ENCODE results near the gene HECTD2.

The HECTD2 gene

GRCh38 chr10:91467114-91467513 lies 57.0 kb downstream of the HECTD2 start:
- no peak for TF ChIP-seq CTCF (IDR thresholded peaks at IDR 0.05; ENCODE audit: low read depth, low read length)
- no peak for TF ChIP-seq EZH2phosphoT487 (IDR thresholded peaks at IDR 0.05; ENCODE audit: low read depth)
- no peaks in the 10 kb centered on the region for H3K9me3 ChIP-seq (ENCODE audit: insufficient read depth, low read length)
- no peak overlapping the region for H2AFZ ChIP-seq (ENCODE audit: low read depth, low read length)
- no peak overlapping the region for H3K4me2 ChIP-seq (ENCODE audit: low read length)
- H4K20me1 ChIP-seq (ENCODE audit: insufficient read depth, low read length), result no peaks in the 10 kb centered on the region
- peaks cover 3% of the 10 kb centered on the region for H3K36me3 ChIP-seq (replicated peaks; ENCODE audit: low read depth, low read length)
- H3K79me2 ChIP-seq (ENCODE audit: low read length), result no peaks in the 10 kb centered on the region
- no peaks in the 10 kb centered on the region for H3K4me1 ChIP-seq (ENCODE audit: low read length)
- H3K27me3 ChIP-seq (ENCODE audit: low read depth, low read length), result no peaks in the 10 kb centered on the region
- H3K9ac ChIP-seq (ENCODE audit: low read length), result no peak overlapping the region
- H3K27ac ChIP-seq (ENCODE audit: low read length), result no peak overlapping the region
- no peak overlapping the region for H3K4me3 ChIP-seq (ENCODE audit: low read length)

GRCh38 chr10:91471602-91472001 lies 61.5 kb downstream of the HECTD2 start:
- Histone ChIP-seq H3K4me3 (ENCODE audit: low read length) (no peak overlapping the region), H3K79me2 (ENCODE audit: low read length) (no peaks in the 10 kb centered on the region), H3K36me3 (replicated peaks; ENCODE audit: low read depth, low read length) (no peaks in the 10 kb centered on the region), H4K20me1 (ENCODE audit: insufficient read depth, low read length) (no peaks in the 10 kb centered on the region), H2AFZ (ENCODE audit: low read depth, low read length) (no peak overlapping the region), H3K9me3 (ENCODE audit: insufficient read depth, low read length) (no peaks in the 10 kb centered on the region), H3K27me3 (ENCODE audit: low read depth, low read length) (no peaks in the 10 kb centered on the region), H3K4me1 (ENCODE audit: low read length) (no peaks in the 10 kb centered on the region), H3K9ac (ENCODE audit: low read length) (no peak overlapping the region), H3K4me2 (ENCODE audit: low read length) (no peak overlapping the region), H3K27ac (ENCODE audit: low read length) (no peak overlapping the region)
- TF ChIP-seq CTCF (IDR thresholded peaks at IDR 0.05; ENCODE audit: low read depth, low read length) (no peak), EZH2phosphoT487 (IDR thresholded peaks at IDR 0.05; ENCODE audit: low read depth) (no peak)

- no peaks in the 10 kb centered on the region for H3K9me3 ChIP-seq (ENCODE audit: insufficient read depth, low read length)
- no peak overlapping the region for H3K9ac ChIP-seq (ENCODE audit: low read length)
- H3K36me3 ChIP-seq (replicated peaks; ENCODE audit: low read depth, low read length), result no peaks in the 10 kb centered on the region
- no peaks in the 10 kb centered on the region for H3K4me1 ChIP-seq (ENCODE audit: low read length)
- no peak overlapping the region for H3K4me3 ChIP-seq (ENCODE audit: low read length)
- no peaks in the 10 kb centered on the region for H3K79me2 ChIP-seq (ENCODE audit: low read length)
- H2AFZ ChIP-seq (ENCODE audit: low read depth, low read length), result no peak overlapping the region
- TF ChIP-seq CTCF (IDR thresholded peaks at IDR 0.05; ENCODE audit: low read depth, low read length), result no peak
- TF ChIP-seq EZH2phosphoT487 (IDR thresholded peaks at IDR 0.05; ENCODE audit: low read depth), result no peak
- no peak overlapping the region for H3K27ac ChIP-seq (ENCODE audit: low read length)
- no peak overlapping the region for H3K4me2 ChIP-seq (ENCODE audit: low read length)
- H3K27me3 ChIP-seq (ENCODE audit: low read depth, low read length), result no peaks in the 10 kb centered on the region
- H4K20me1 ChIP-seq (ENCODE audit: insufficient read depth, low read length), result no peaks in the 10 kb centered on the region
These were observed 62.8 kb downstream of the HECTD2 start for GRCh38 chr10:91472911-91473310.

GRCh38 chr10:91474009-91474408 lies 63.9 kb downstream of the HECTD2 start:
- Histone ChIP-seq H3K27ac (ENCODE audit: low read length) (no peak overlapping the region), H3K4me2 (ENCODE audit: low read length) (no peak overlapping the region), H3K4me1 (ENCODE audit: low read length) (no peaks in the 10 kb centered on the region), H3K79me2 (ENCODE audit: low read length) (no peaks in the 10 kb centered on the region), H3K4me3 (ENCODE audit: low read length) (no peak overlapping the region), H2AFZ (ENCODE audit: low read depth, low read length) (no peak overlapping the region), H3K36me3 (replicated peaks; ENCODE audit: low read depth, low read length) (no peaks in the 10 kb centered on the region), H3K9me3 (ENCODE audit: insufficient read depth, low read length) (no peaks in the 10 kb centered on the region), H4K20me1 (ENCODE audit: insufficient read depth, low read length) (no peaks in the 10 kb centered on the region), H3K9ac (ENCODE audit: low read length) (no peak overlapping the region), H3K27me3 (ENCODE audit: low read depth, low read length) (no peaks in the 10 kb centered on the region)
- TF ChIP-seq EZH2phosphoT487 (IDR thresholded peaks at IDR 0.05; ENCODE audit: low read depth) (no peak), CTCF (IDR thresholded peaks at IDR 0.05; ENCODE audit: low read depth, low read length) (no peak)
